Gastrocnemius medialis (tissue), 4 donors: ENCODE results near the gene AKAP13. TPM values are rescaled to one million over a fixed set of nuclear protein-coding genes. Genes with fewer than 3 reads are reported as not detected.

Experiments used
- ATAC-seq, 2 donors: fragments of 150-250 bp; one replicate each; pipeline ENCODE4 v1.9.1; 2016
- DNase-seq, 2 donors: peaks; one replicate each; pipeline ENCODE4 v3.0.0-alpha.2; 2019
- H3K27ac ChIP-seq, 4 donors: fragments of 200-600 bp; sonication (generic); 1 replicate in 1 of 4; 2 replicates in 3 of 4; pipeline ENCODE4 v1.5.1; 2016 to 2018; ENCODE audit warnings: mild to moderate bottlenecking in 2 of 4, moderate library complexity in 1 of 4
- H3K27me3 ChIP-seq, 3 donors: fragments of 200-600 bp; sonication (generic) in 2 of 3; 1 replicate in 1 of 3; 2 replicates in 2 of 3; pipeline versions ENCODE4 v1.5.1 to v1.6.0; 2016 to 2019; ENCODE audit warnings: mild to moderate bottlenecking in 1 of 3, moderate library complexity in 1 of 3
- H3K36me3 ChIP-seq, 2 donors: fragments of 200-600 bp; sonication (generic) in 1 of 2; one replicate each; pipeline ENCODE4 v1.5.1; 2017 to 2018
- H3K4me1 ChIP-seq, 2 donors: fragments of 200-600 bp; sonication (generic) in 1 of 2; one replicate each; pipeline ENCODE4 v1.5.1; 2016 to 2017; ENCODE audit warnings: mild to moderate bottlenecking in 2 of 2
- H3K4me3 ChIP-seq, 4 donors: fragments of 200-600 bp; sonication (generic) in 3 of 4; 1 replicate in 1 of 4; 2 replicates in 3 of 4; pipeline ENCODE4 v1.5.1; 2016 to 2019; ENCODE audit warnings: mild to moderate bottlenecking in 2 of 4
- H3K9me3 ChIP-seq, 3 donors: fragments of 200-600 bp; sonication (generic) in 2 of 3; 1 replicate in 1 of 3; 2 replicates in 2 of 3; pipeline ENCODE4 v1.5.1; 2016 to 2019
- POLR2A ChIP-seq, 2 donors: fragments of 450-650 bp; IDR thresholded peaks; one replicate each; pipeline ENCODE4 v1.6.1; 2017; ENCODE audit warnings: antibody characterized with exemption in 2 of 2, mild to moderate bottlenecking in 2 of 2, moderate library complexity in 2 of 2
- in situ Hi-C, 4 donors: fragments of 200-750 bp; cut with MboI; loops; one replicate each; pipeline versions ENCODE4 v1.15.0 to v1.8.0; 2017; ENCODE audit warnings: low sequenced_read_pairs in 4 of 4
- intact Hi-C: fragments of 100-400 bp; cut with DNase I; formaldehyde crosslinking; loops from one replicate; pipeline ENCODE4 v1.15.1; 2023; ENCODE audit warnings: low total_unique reads
- total RNA-seq, 4 donors: library from RNA; depleted of rRNA; stranded (reverse); fragments of >200 nt; gene quantifications; one replicate each; pipeline versions ENCODE4 v1.1.0 to v1.2.3, GENCODE V29; 2016
- TF ChIP-seq, protein P1 (sequence below), 5 experiments: fragments of 450-650 bp in 3 of 5; fragments of 200-600 bp in 2 of 5; sonication (generic) in 2 of 5; IDR thresholded peaks in 4 of 5; conservative IDR thresholded peaks in 1 of 5; 1 replicate in 4 of 5; 2 replicates in 1 of 5; pipeline ENCODE4 v1.5.1; 2016 to 2019; ENCODE audit warnings: antibody characterized with exemption in 5 of 5, mild to moderate bottlenecking in 3 of 5, moderate library complexity in 3 of 5

Gene AKAP13
- total RNA-seq, 4 donors from 2014 or later: 127 to 481 (median 172) TPM

DNA sequence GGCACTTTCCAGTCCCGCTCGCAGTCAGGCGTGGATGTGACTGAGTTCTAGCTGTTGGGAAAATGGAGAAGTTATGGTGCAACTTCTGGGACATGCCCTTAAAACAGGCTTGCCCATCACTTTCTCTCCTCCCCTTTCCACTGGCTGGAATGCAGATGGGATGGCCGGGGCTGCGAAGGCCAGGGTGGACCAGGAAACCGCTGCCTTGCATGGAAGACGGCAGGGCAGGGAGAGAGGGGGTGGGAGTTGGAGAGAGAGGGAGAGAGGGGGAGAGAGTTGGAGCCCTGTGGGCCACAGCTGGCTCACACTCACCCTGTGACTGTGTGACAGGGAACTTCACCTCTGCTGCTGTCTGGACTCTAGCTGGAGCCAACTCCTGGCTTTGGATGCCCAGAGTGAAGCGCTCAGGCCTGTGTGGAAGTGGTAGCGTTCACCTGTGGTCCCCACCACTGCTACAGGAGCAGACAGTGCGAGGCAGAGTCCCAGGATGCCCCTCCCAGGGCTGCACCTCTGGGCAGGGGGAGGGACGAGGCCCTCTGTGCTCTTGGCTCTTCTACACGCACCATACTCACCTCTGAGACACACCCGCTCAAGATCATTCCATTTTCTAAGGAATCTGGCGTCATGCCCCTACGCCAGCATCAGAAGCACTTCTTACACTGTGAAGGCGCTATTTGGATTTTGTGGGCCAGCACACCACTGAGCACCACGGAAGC, 377.7 kb downstream of the AKAP13 start:
- ATAC-seq (no peak), DNase-seq (peak in 1 of 2 donors; percentile 12)
- TF ChIP-seq, protein P1, sequence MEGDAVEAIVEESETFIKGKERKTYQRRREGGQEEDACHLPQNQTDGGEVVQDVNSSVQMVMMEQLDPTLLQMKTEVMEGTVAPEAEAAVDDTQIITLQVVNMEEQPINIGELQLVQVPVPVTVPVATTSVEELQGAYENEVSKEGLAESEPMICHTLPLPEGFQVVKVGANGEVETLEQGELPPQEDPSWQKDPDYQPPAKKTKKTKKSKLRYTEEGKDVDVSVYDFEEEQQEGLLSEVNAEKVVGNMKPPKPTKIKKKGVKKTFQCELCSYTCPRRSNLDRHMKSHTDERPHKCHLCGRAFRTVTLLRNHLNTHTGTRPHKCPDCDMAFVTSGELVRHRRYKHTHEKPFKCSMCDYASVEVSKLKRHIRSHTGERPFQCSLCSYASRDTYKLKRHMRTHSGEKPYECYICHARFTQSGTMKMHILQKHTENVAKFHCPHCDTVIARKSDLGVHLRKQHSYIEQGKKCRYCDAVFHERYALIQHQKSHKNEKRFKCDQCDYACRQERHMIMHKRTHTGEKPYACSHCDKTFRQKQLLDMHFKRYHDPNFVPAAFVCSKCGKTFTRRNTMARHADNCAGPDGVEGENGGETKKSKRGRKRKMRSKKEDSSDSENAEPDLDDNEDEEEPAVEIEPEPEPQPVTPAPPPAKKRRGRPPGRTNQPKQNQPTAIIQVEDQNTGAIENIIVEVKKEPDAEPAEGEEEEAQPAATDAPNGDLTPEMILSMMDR (IDR thresholded peaks at IDR 0.05 in 4 of 5, conservative IDR thresholded peaks at IDR 0.05 in 1 of 5): no peak
- TF ChIP-seq POLR2A (IDR thresholded peaks at IDR 0.05): no peak
- in situ Hi-C loops (no loop called here), intact Hi-C loops (no loop called here)
- Histone ChIP-seq H3K4me1 (peaks cover 16 to 20% of the 10 kb centered on the region in 2 donors), H3K27ac (no peak overlapping the region), H3K27me3 (no peaks in the 10 kb centered on the region), H3K4me3 (no peak overlapping the region), H3K36me3 (no peaks in the 10 kb centered on the region), H3K9me3 (no peaks in the 10 kb centered on the region)

DNA sequence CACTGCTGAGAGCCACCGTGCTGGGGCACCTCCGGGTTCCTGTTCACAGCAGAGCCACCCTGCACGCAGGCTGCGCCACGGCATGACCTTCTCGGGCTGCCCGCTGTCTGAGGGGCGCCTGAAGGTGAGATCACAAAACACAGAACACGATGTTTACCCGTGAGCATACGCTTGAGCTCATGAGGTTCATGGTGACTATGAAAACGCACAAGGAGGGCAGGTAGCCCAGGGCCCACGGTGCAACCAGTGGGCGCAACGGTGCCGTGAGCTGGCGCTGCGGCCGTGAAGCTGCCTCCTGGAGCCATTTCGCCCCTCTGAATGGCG, 378.2 kb downstream of the AKAP13 start:
- no peak for DNase-seq
- peaks cover 21 to 26% of the 10 kb centered on the region in 2 donors for H3K4me1 ChIP-seq
- no peak overlapping the region for H3K4me3 ChIP-seq
- no peak overlapping the region for H3K27ac ChIP-seq
- no peak for ATAC-seq
- H3K9me3 ChIP-seq: no peaks in the 10 kb centered on the region
- in situ Hi-C loops (no loop called here), intact Hi-C loops (no loop called here)
- TF ChIP-seq POLR2A (IDR thresholded peaks at IDR 0.05): no peak
- TF ChIP-seq, protein P1 (IDR thresholded peaks at IDR 0.05 in 4 of 5, conservative IDR thresholded peaks at IDR 0.05 in 1 of 5): no peak
- no peaks in the 10 kb centered on the region for H3K36me3 ChIP-seq
- no peaks in the 10 kb centered on the region for H3K27me3 ChIP-seq

DNA sequence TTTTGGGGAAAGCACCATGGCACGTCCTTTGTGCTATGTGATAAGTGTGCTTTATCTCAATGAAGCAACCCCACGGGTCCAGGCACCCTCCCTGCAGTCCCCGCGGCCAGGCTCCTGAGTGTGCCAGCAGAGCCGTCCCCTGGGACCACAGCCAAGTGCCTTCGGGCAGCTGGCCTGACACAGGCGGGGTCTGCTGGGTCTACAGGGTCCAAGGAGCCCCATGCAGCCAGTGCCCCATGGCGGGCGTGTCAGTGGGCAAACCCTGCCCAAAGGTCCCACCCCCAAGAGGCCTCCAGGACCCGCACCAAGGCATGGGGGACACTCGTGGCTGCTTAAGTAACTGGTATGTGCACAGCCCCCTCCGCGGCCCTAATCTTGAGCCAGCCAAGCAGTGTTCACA, 379.0 kb downstream of the AKAP13 start:
- peaks cover 28 to 33% of the 10 kb centered on the region in 2 donors for H3K4me1 ChIP-seq
- ATAC-seq (no peak), DNase-seq (no peak)
- H3K27ac ChIP-seq: no peak overlapping the region
- in situ Hi-C loops: no loop called here
- no peaks in the 10 kb centered on the region for H3K36me3 ChIP-seq
- TF ChIP-seq, protein P1 (IDR thresholded peaks at IDR 0.05 in 4 of 5, conservative IDR thresholded peaks at IDR 0.05 in 1 of 5): no peak
- TF ChIP-seq POLR2A (IDR thresholded peaks at IDR 0.05): no peak
- no peak overlapping the region for H3K4me3 ChIP-seq
- no peaks in the 10 kb centered on the region for H3K27me3 ChIP-seq
- intact Hi-C loops: no loop called here
- H3K9me3 ChIP-seq: no peaks in the 10 kb centered on the region

DNA sequence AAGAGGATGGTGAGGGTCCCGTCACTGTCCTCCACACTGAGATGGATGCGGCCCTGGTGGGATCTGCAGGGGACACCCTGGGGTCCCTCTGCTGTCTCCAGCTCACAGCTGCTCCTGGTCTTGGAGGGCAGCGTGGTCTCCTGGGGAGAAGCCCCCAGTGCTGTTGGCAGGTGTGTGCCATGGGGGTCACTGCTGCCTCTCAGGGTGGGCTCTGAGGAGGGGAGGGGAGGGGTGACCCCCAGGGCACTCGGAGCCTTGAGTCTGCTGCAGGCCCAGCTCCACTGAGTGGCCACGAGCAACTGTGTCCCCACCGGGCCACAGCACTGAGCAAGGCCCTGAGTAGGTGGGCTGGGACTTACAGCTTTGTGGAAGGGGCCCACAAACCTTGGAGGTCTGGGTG, 379.6 kb downstream of the AKAP13 start:
- intact Hi-C loops: no loop called here
- ATAC-seq: no peak
- DNase-seq: no peak
- Histone ChIP-seq H3K4me1 (peaks cover 32 to 37% of the 10 kb centered on the region in 2 donors), H3K27me3 (no peaks in the 10 kb centered on the region), H3K36me3 (no peaks in the 10 kb centered on the region), H3K4me3 (no peak overlapping the region), H3K9me3 (no peaks in the 10 kb centered on the region), H3K27ac (no peak overlapping the region)
- in situ Hi-C loops: no loop called here
- TF ChIP-seq POLR2A (IDR thresholded peaks at IDR 0.05): no peak

DNA sequence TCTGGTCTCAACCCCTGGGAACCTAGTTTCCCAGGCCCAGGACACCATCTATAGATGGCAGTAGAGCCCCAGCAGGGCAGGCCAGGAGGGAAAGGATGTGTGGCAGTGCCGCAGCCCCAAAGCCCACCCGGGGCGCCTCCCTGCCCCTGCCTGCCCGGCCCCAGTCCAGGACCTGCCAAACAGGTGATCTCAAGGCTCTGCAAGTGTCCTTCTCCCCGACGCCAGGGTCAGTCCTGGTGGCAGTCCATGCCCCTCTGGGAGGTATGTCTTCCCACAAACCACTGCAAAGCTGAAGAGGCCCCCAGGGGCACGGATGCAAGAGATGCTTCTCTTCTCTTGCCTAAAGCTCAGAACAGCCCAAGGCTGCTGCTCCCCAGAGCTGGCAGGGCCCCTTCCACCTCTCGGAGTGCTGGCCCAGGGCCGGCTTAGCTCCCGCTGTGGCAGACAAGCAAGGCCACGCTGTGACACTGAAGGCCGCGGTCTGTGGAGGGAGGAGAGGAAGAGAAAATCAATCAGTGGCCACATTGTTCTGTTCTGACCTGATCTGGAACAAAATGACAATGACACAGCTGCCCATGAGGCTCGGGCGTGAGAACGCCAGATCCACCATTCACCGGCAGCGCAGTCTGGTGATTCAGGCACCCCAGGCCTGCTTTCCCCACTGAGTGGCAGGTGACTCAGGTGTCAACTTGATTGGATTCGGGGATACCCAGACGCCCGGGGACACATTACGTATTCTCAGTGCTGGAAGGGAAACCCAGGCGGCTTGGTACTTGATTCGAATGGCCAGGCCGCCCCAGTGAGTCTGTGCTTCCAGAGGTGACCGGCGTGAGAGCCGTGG, 380.3 kb downstream of the AKAP13 start:
- DNase-seq: no peak
- H3K4me1 ChIP-seq: peaks cover 33 to 39% of the 10 kb centered on the region in 2 donors
- in situ Hi-C loops: no loop called here

More for the DNA sequence above, 380.3 kb downstream of the AKAP13 start:
- intact Hi-C loops: no loop called here
- Histone ChIP-seq H3K27me3 (no peaks in the 10 kb centered on the region), H3K9me3 (no peaks in the 10 kb centered on the region), H3K27ac (no peak overlapping the region), H3K36me3 (no peaks in the 10 kb centered on the region), H3K4me3 (no peak overlapping the region)
- no peak for TF ChIP-seq POLR2A (IDR thresholded peaks at IDR 0.05)
- TF ChIP-seq, protein P1 (IDR thresholded peaks at IDR 0.05 in 4 of 5, conservative IDR thresholded peaks at IDR 0.05 in 1 of 5): no peak
- no peak for ATAC-seq
